IPS-18c (cell line): ENCODE measurements around the gene PPP1R1C.

Source experiments
- H3K4me3 ChIP-seq: 2 replicates; pipeline ENCODE4 v1.7.0; 2013; ENCODE audit warnings: low read depth, mild to moderate bottlenecking, low read length, moderate library complexity; ENCODE audit not compliant: insufficient read depth
- H3K9me3 ChIP-seq: one replicate; pipeline ENCODE4 v1.6.1; 2013; ENCODE audit warnings: mild to moderate bottlenecking, low read length, moderate library complexity; ENCODE audit not compliant: control insufficient read depth, insufficient read depth

The PPP1R1C gene

GRCh38 chr2:182043021-182043420 is 57.4 kb downstream of the PPP1R1C start:
- Histone ChIP-seq H3K4me3 (no peak overlapping the region), H3K9me3 (no peaks in the 10 kb centered on the region)

GRCh38 chr2:182043861-182044260 is 58.2 kb downstream of the PPP1R1C start:
- no peaks in the 10 kb centered on the region for H3K9me3 ChIP-seq
- H3K4me3 ChIP-seq = no peak overlapping the region

- Histone ChIP-seq H3K4me3 (no peak overlapping the region), H3K9me3 (no peaks in the 10 kb centered on the region)
These were observed 61.9 kb downstream of the PPP1R1C start for GRCh38 chr2:182047544-182047943.

- Histone ChIP-seq H3K9me3 (no peaks in the 10 kb centered on the region), H3K4me3 (no peak overlapping the region)
These were observed 62.4 kb downstream of the PPP1R1C start for GRCh38 chr2:182048088-182048487.

GRCh38 chr2:182048621-182049020 is 63.0 kb downstream of the PPP1R1C start:
- H3K4me3 ChIP-seq = no peak overlapping the region

GRCh38 chr2:182049372-182050148 is 63.9 kb downstream of the PPP1R1C start:
- no peak overlapping the region for H3K4me3 ChIP-seq
- H3K9me3 ChIP-seq = no peaks in the 10 kb centered on the region

More at GRCh38 chr2:182048621-182049020, 63.0 kb downstream of the PPP1R1C start:
- no peaks in the 10 kb centered on the region for H3K9me3 ChIP-seq

GRCh38 chr2:182050333-182051135 is 64.9 kb downstream of the PPP1R1C start:
- no peaks in the 10 kb centered on the region for H3K9me3 ChIP-seq
- H3K4me3 ChIP-seq = no peak overlapping the region

- no peaks in the 10 kb centered on the region for H3K9me3 ChIP-seq
- no peak overlapping the region for H3K4me3 ChIP-seq
These were observed 70.3 kb downstream of the PPP1R1C start for GRCh38 chr2:182055993-182056392.

- no peak overlapping the region for H3K4me3 ChIP-seq
These were observed 71.3 kb downstream of the PPP1R1C start for GRCh38 chr2:182057002-182057401.

GRCh38 chr2:182058056-182058455 is 72.4 kb downstream of the PPP1R1C start:
- no peaks in the 10 kb centered on the region for H3K9me3 ChIP-seq
- H3K4me3 ChIP-seq = no peak overlapping the region

More at GRCh38 chr2:182057002-182057401, 71.3 kb downstream of the PPP1R1C start:
- no peaks in the 10 kb centered on the region for H3K9me3 ChIP-seq

- Histone ChIP-seq H3K9me3 (no peaks in the 10 kb centered on the region), H3K4me3 (no peak overlapping the region)
These were observed 76.1 kb downstream of the PPP1R1C start for GRCh38 chr2:182061739-182062138.

GRCh38 chr2:182062329-182062972 is 76.8 kb downstream of the PPP1R1C start:
- Histone ChIP-seq H3K9me3 (no peaks in the 10 kb centered on the region), H3K4me3 (no peak overlapping the region)

GRCh38 chr2:182064019-182064778 is 78.5 kb downstream of the PPP1R1C start:
- Histone ChIP-seq H3K9me3 (no peaks in the 10 kb centered on the region), H3K4me3 (no peak overlapping the region)

GRCh38 chr2:182066400-182067087 is 80.9 kb downstream of the PPP1R1C start:
- Histone ChIP-seq H3K4me3 (no peak overlapping the region), H3K9me3 (no peaks in the 10 kb centered on the region)

- Histone ChIP-seq H3K4me3 (no peak overlapping the region), H3K9me3 (no peaks in the 10 kb centered on the region)
These were observed 81.7 kb downstream of the PPP1R1C start for GRCh38 chr2:182067393-182067792.

GRCh38 chr2:182068811-182069210 is 83.2 kb downstream of the PPP1R1C start:
- Histone ChIP-seq H3K9me3 (no peaks in the 10 kb centered on the region), H3K4me3 (no peak overlapping the region)

- H3K9me3 ChIP-seq = no peaks in the 10 kb centered on the region
- H3K4me3 ChIP-seq = no peak overlapping the region
These were observed 83.8 kb downstream of the PPP1R1C start for GRCh38 chr2:182069416-182069815.
